8988T (cell line): ENCODE results near the gene COL9A3.

Experiments used
- DNase-seq: peaks from one replicate; pipeline ENCODE4 v3.0.0; 2011

COL9A3 gene

GRCh38 chr20:62816884-62817873 lies at the start of gene COL9A3:
Gene COL9A3, plus strand, starts transcription at chr20:62817050. Its CDS starts 15 bp downstream, at chr20:62817065.
- peak; percentile 54 for DNase-seq

- DNase-seq: no peak
Measured at GRCh38 chr20:62768234-62768546, 48.7 kb upstream of the COL9A3 start.

- DNase-seq: no peak
Measured at GRCh38 chr20:62768551-62769287, 48.1 kb upstream of the COL9A3 start.

- no peak for DNase-seq
Measured at GRCh38 chr20:62769346-62770071, 47.3 kb upstream of the COL9A3 start.

GRCh38 chr20:62770111-62770910 lies 46.5 kb upstream of the COL9A3 start:
- DNase-seq: no peak

- DNase-seq: no peak
Measured at GRCh38 chr20:62770916-62771315, 45.9 kb upstream of the COL9A3 start.

- DNase-seq: no peak
Measured at GRCh38 chr20:62771396-62772102, 45.3 kb upstream of the COL9A3 start.

GRCh38 chr20:62772103-62772611 lies 44.7 kb upstream of the COL9A3 start:
- DNase-seq: no peak

- DNase-seq: no peak
Measured at GRCh38 chr20:62772619-62772989, 44.2 kb upstream of the COL9A3 start.

GRCh38 chr20:62772990-62773844 lies 43.6 kb upstream of the COL9A3 start:
- DNase-seq: no peak

- DNase-seq: no peak
Measured at GRCh38 chr20:62773845-62774714, 42.8 kb upstream of the COL9A3 start.

- no peak for DNase-seq
Measured at GRCh38 chr20:62774762-62775161, 42.1 kb upstream of the COL9A3 start.

GRCh38 chr20:62775206-62775605 lies 41.6 kb upstream of the COL9A3 start:
- no peak for DNase-seq

- no peak for DNase-seq
Measured at GRCh38 chr20:62776035-62776691, 40.7 kb upstream of the COL9A3 start.

GRCh38 chr20:62776692-62777527 lies 39.9 kb upstream of the COL9A3 start:
- DNase-seq: peak; percentile 61

GRCh38 chr20:62777528-62777830 lies 39.4 kb upstream of the COL9A3 start:
- DNase-seq: peak; percentile 20

GRCh38 chr20:62778058-62778457 lies 38.8 kb upstream of the COL9A3 start:
- DNase-seq: no peak
